Vagina (tissue), 2 donors: ENCODE results near the gene DBP.

ENCODE experiments used
- POLR2A ChIP-seq, 2 donors: fragments of 450-650 bp; IDR thresholded peaks; one replicate each; pipeline ENCODE4 v1.6.1; 2017; ENCODE audit warnings: antibody characterized with exemption in 2 of 2, mild to moderate bottlenecking in 2 of 2, moderate library complexity in 2 of 2
- TF ChIP-seq, protein P1 (sequence below), 3 experiments: fragments of 450-650 bp in 2 of 3; fragments of 200-600 bp in 1 of 3; sonication (generic) in 1 of 3; IDR thresholded peaks; one replicate each; pipeline ENCODE4 v1.5.1; 2017 to 2019; ENCODE audit warnings: antibody characterized with exemption in 3 of 3, mild to moderate bottlenecking in 2 of 3, moderate library complexity in 2 of 3

DNA sequence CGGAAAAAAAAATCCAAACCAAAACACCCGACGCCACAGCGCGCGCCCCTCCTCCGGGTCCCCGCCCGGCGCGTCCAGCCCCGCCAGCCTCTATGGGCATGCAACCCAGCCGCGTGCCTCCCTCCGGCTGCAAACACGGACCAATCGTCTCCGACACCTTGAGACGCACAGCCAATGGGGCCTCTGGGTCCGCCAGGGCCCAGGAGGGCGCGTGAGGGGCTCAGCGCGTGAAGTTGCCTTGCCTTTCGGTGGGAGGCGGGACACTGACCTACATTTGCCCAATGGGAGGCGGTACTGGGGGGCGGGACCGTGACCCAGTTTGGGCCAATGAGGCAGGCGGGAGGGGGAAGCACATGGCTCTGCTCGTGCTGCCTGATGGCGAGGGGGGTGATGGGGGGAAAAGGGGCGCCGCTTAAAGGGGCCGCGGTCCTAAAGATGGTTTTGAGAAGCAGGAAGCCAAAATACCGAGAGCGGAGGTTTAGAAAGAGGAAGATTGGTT is 319 bp upstream of the DBP start:
- TF ChIP-seq, protein P1, sequence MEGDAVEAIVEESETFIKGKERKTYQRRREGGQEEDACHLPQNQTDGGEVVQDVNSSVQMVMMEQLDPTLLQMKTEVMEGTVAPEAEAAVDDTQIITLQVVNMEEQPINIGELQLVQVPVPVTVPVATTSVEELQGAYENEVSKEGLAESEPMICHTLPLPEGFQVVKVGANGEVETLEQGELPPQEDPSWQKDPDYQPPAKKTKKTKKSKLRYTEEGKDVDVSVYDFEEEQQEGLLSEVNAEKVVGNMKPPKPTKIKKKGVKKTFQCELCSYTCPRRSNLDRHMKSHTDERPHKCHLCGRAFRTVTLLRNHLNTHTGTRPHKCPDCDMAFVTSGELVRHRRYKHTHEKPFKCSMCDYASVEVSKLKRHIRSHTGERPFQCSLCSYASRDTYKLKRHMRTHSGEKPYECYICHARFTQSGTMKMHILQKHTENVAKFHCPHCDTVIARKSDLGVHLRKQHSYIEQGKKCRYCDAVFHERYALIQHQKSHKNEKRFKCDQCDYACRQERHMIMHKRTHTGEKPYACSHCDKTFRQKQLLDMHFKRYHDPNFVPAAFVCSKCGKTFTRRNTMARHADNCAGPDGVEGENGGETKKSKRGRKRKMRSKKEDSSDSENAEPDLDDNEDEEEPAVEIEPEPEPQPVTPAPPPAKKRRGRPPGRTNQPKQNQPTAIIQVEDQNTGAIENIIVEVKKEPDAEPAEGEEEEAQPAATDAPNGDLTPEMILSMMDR (IDR thresholded peaks at IDR 0.05) = no peak
- no peak for TF ChIP-seq POLR2A (IDR thresholded peaks at IDR 0.05)
